Measurements from ENCODE around the gene ZNF133. TPM values are rescaled to one million over a fixed set of nuclear protein-coding genes. Genes with fewer than 3 reads are reported as not detected.

ZNF133 gene
- polyA plus RNA-seq, 1 experiment = 18.6 TPM

DNA sequence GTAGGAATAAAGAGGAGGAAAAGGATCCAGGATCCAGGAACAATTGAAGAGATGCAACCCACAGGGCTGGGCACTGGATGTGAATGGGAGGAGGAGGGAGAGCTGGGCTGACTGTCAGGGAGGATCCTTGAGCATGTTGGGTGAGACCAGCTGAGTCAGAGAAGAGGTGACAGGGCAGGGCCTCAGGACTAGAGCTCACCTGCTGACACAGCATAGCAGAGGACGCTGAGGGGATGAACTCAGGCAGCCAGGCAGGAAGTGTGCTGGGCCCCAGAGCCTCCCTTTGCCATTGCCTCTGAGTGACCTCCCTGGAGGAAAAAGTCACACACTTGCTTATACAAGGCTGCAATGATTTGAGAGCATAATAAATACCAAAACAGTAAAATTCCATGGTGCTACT is 72.3 kb downstream of the ZNF133 start:
- no peak for TF ChIP-seq CTCF (IDR thresholded peaks at IDR 0.05; ENCODE audit: insufficient read depth, low read depth, low read length)
- Histone ChIP-seq H3K36me3 (ENCODE audit: control insufficient read depth, insufficient read depth, low read length) (no peaks in the 10 kb centered on the region), H3K4me3 (ENCODE audit: low read depth, low read length) (no peak overlapping the region), H3K27me3 (ENCODE audit: control insufficient read depth, insufficient read depth, low read length) (no peaks in the 10 kb centered on the region)
- ChIA-PET POLR2A (no interaction called here), CTCF (no interaction called here)
- no peak for DNase-seq (ENCODE audit: low read depth)

DNA sequence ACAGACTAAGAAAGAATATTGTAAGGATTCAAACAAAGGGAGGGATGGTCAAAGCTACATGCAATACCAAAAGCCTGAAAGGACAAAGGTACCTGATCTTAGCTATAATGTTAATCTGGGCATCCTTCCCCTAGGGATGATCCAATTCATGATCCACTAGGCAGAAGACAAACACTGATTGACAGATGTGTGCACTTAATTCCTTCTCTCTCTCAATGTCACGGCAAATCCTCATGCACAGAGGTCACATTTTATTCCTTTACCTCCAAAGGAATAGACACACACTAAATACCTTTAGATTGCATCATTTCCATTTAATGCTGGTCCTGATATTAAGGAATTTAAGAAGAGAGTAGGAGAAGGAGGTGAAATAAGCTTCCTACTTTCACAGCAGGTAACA is 73.4 kb downstream of the ZNF133 start:
- no peak overlapping the region for H3K4me3 ChIP-seq (ENCODE audit: low read depth, low read length)
- no peak for TF ChIP-seq CTCF (IDR thresholded peaks at IDR 0.05; ENCODE audit: insufficient read depth, low read depth, low read length)
- no peaks in the 10 kb centered on the region for H3K27me3 ChIP-seq (ENCODE audit: control insufficient read depth, insufficient read depth, low read length)
- CTCF ChIA-PET = no interaction called here
- no peaks in the 10 kb centered on the region for H3K36me3 ChIP-seq (ENCODE audit: control insufficient read depth, insufficient read depth, low read length)
- DNase-seq (ENCODE audit: low read depth) = no peak
- POLR2A ChIA-PET = no interaction called here

GRCh38 chr20:18362916-18363315 is 74.6 kb downstream of the ZNF133 start:
- H3K4me3 ChIP-seq (ENCODE audit: low read depth, low read length) = no peak overlapping the region
- no peak for TF ChIP-seq CTCF (IDR thresholded peaks at IDR 0.05; ENCODE audit: insufficient read depth, low read depth, low read length)
- DNase-seq (ENCODE audit: low read depth) = no peak
- H3K36me3 ChIP-seq (ENCODE audit: control insufficient read depth, insufficient read depth, low read length) = no peaks in the 10 kb centered on the region
- CTCF ChIA-PET = no interaction called here
- no peaks in the 10 kb centered on the region for H3K27me3 ChIP-seq (ENCODE audit: control insufficient read depth, insufficient read depth, low read length)
- POLR2A ChIA-PET = no interaction called here

- Histone ChIP-seq H3K27me3 (ENCODE audit: control insufficient read depth, insufficient read depth, low read length) (no peaks in the 10 kb centered on the region), H3K36me3 (ENCODE audit: control insufficient read depth, insufficient read depth, low read length) (no peaks in the 10 kb centered on the region), H3K4me3 (ENCODE audit: low read depth, low read length) (no peak overlapping the region)
- no peak for DNase-seq (ENCODE audit: low read depth)
- TF ChIP-seq CTCF (IDR thresholded peaks at IDR 0.05; ENCODE audit: insufficient read depth, low read depth, low read length) = no peak
- POLR2A ChIA-PET = no interaction called here
- CTCF ChIA-PET = no interaction called here
These were observed 75.4 kb downstream of the ZNF133 start for GRCh38 chr20:18363708-18364107.

DNA sequence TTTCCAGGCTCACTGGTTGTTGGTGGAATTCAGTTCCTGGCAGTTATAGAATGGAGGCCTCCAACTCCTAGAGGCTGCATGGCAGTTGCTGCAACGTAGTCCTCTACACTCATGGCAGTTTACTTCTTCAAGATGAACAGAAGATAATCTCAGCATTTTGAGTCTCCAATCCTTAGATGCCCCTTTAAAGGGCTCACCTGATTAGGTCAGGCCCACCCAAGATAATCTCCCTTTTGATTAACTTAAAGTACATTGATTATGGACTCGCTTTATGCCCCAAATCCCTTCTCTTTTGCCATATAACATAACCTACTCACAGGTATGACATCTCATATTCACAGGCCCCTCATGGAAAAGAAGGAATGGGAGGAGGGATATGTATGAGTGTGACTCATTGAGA is 76.4 kb downstream of the ZNF133 start:
- ChIA-PET POLR2A (no interaction called here), CTCF (no interaction called here)
- no peak for DNase-seq (ENCODE audit: low read depth)
- H3K4me3 ChIP-seq (ENCODE audit: low read depth, low read length) = no peak overlapping the region
- TF ChIP-seq CTCF (IDR thresholded peaks at IDR 0.05; ENCODE audit: insufficient read depth, low read depth, low read length) = no peak
- H3K36me3 ChIP-seq (ENCODE audit: control insufficient read depth, insufficient read depth, low read length) = no peaks in the 10 kb centered on the region
- H3K27me3 ChIP-seq (ENCODE audit: control insufficient read depth, insufficient read depth, low read length) = no peaks in the 10 kb centered on the region

Small RNA genes lying within 50 kb of the gene (small RNA-seq; reads per million reads assigned to genes)
- gene RN7SL14P (ENCODE audit: insufficient read length, low read depth, low replicate concordance) = not detected
- not detected for gene RNU2-56P (ENCODE audit: insufficient read length, low read depth, low replicate concordance)

Other genes starting within 250 kb of the ZNF133 start
- gene OVOL2, start 230.6 kb upstream of the ZNF133 start, polyA plus RNA-seq (2011; rRNA removed) = not detected in 2 replicates
- 9.8 and 12.3 TPM in 2 replicates for gene KAT14, start 150.7 kb upstream of the ZNF133 start, polyA plus RNA-seq (2011; rRNA removed)
- gene PET117, start 150.7 kb upstream of the ZNF133 start, polyA plus RNA-seq (2011; rRNA removed) = 3.9 and 6.0 TPM in 2 replicates
- 2.0 TPM in 2 replicates for gene DZANK1, start 178.5 kb downstream of the ZNF133 start, polyA plus RNA-seq (2011; rRNA removed)
- gene POLR3F, start 178.9 kb downstream of the ZNF133 start, polyA plus RNA-seq (2011; rRNA removed) = 8.8 and 10.9 TPM in 2 replicates
- gene RBBP9, start 208.7 kb downstream of the ZNF133 start, polyA plus RNA-seq (2011; rRNA removed) = 8.5 and 14.9 TPM in 2 replicates
- gene SEC23B, start 219.4 kb downstream of the ZNF133 start, polyA plus RNA-seq (2011; rRNA removed) = 49.2 and 56.5 TPM in 2 replicates